Tibial nerve (tissue), 4 donors: ENCODE data around the gene PHF14. TPM values are rescaled to one million over a fixed set of nuclear protein-coding genes. Genes with fewer than 3 reads are reported as not detected.

Experiments used
- DNase-seq, 2 donors: peaks; one replicate each; pipeline ENCODE4 v3.0.0-alpha.2; 2019; ENCODE audit warnings: low spot score in 2 of 2
- H3K27ac ChIP-seq, 4 donors: fragments of 200-600 bp; sonication (generic) in 3 of 4; one replicate each; pipeline ENCODE4 v1.5.1; 2017 to 2019; ENCODE audit warnings: mild to moderate bottlenecking in 1 of 4
- H3K27me3 ChIP-seq, 2 donors: fragments of 200-600 bp; sonication (generic) in 1 of 2; one replicate each; pipeline versions ENCODE4 v1.5.1 to v1.6.0; 2017 to 2019
- H3K36me3 ChIP-seq, 3 donors: fragments of 200-600 bp; sonication (generic); one replicate each; pipeline ENCODE4 v1.5.1; 2018 to 2019
- H3K4me1 ChIP-seq, 4 donors: fragments of 200-600 bp; sonication (generic) in 3 of 4; one replicate each; pipeline ENCODE4 v1.5.1; 2017 to 2019
- H3K4me3 ChIP-seq, 4 donors: fragments of 200-600 bp; sonication (generic) in 3 of 4; one replicate each; pipeline ENCODE4 v1.5.1; 2017 to 2019; ENCODE audit warnings: mild to moderate bottlenecking in 1 of 4, moderate library complexity in 1 of 4
- H3K9me3 ChIP-seq, 4 donors: fragments of 200-600 bp; sonication (generic) in 3 of 4; one replicate each; pipeline ENCODE4 v1.5.1; 2017 to 2019
- EP300 ChIP-seq, 2 donors: sonication (generic); formaldehyde crosslinking; IDR thresholded peaks; one replicate each; pipeline ENCODE4 v1.6.1; 2017; ENCODE audit warnings: antibody characterized with exemption in 2 of 2, mild to moderate bottlenecking in 1 of 2
- POLR2A ChIP-seq, 2 donors: fragments of 450-650 bp; IDR thresholded peaks; one replicate each; pipeline ENCODE4 v1.6.1; 2017; ENCODE audit warnings: antibody characterized with exemption in 2 of 2, mild to moderate bottlenecking in 2 of 2, moderate library complexity in 2 of 2
- WGBS, 2 donors: methylation state at CpG; one replicate each; pipeline ENCODE4 v1.1.5; 2018; 5-methylcytosine and 5-hydroxymethylcytosine counted together
- total RNA-seq, 4 donors: library from RNA; depleted of rRNA; stranded (reverse); fragments of >200 nt; gene quantifications; one replicate each; pipeline ENCODE4 v1.1.0, GENCODE V29; 2016
- TF ChIP-seq, protein P1 (sequence below), 5 experiments: fragments of 200-600 bp in 3 of 5; fragments of 450-650 bp in 2 of 5; sonication (generic) in 3 of 5; IDR thresholded peaks; one replicate each; pipeline ENCODE4 v1.5.1; 2016 to 2019; ENCODE audit warnings: antibody characterized with exemption in 5 of 5, mild to moderate bottlenecking in 3 of 5, moderate library complexity in 2 of 5

PHF14 gene
- total RNA-seq, 4 donors from 2014 or later = 48.9 to 54.8 (median 51.5) TPM

- Histone ChIP-seq H3K27ac (peak overlapping the region in 2 of 4 donors; percentile 68 to 69), H3K4me1 (peaks cover 0 to 30% (median 2%) of the 10 kb centered on the region in 4 donors), H3K27me3 (no peaks in the 10 kb centered on the region), H3K36me3 (no peaks in the 10 kb centered on the region), H3K9me3 (no peaks in the 10 kb centered on the region), H3K4me3 (no peak overlapping the region)
- TF ChIP-seq POLR2A (IDR thresholded peaks at IDR 0.05) = no peak
- TF ChIP-seq, protein P1, sequence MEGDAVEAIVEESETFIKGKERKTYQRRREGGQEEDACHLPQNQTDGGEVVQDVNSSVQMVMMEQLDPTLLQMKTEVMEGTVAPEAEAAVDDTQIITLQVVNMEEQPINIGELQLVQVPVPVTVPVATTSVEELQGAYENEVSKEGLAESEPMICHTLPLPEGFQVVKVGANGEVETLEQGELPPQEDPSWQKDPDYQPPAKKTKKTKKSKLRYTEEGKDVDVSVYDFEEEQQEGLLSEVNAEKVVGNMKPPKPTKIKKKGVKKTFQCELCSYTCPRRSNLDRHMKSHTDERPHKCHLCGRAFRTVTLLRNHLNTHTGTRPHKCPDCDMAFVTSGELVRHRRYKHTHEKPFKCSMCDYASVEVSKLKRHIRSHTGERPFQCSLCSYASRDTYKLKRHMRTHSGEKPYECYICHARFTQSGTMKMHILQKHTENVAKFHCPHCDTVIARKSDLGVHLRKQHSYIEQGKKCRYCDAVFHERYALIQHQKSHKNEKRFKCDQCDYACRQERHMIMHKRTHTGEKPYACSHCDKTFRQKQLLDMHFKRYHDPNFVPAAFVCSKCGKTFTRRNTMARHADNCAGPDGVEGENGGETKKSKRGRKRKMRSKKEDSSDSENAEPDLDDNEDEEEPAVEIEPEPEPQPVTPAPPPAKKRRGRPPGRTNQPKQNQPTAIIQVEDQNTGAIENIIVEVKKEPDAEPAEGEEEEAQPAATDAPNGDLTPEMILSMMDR (IDR thresholded peaks at IDR 0.05) = no peak
- no peak for TF ChIP-seq EP300 (IDR thresholded peaks at IDR 0.05)
- no peak for DNase-seq
- 25 to 26% methylated on average over 1 of the region's 1 CpG for WGBS, 2 donors
Measured at GRCh38 chr7:11213266-11213665, 239.6 kb downstream of the PHF14 start.

DNA sequence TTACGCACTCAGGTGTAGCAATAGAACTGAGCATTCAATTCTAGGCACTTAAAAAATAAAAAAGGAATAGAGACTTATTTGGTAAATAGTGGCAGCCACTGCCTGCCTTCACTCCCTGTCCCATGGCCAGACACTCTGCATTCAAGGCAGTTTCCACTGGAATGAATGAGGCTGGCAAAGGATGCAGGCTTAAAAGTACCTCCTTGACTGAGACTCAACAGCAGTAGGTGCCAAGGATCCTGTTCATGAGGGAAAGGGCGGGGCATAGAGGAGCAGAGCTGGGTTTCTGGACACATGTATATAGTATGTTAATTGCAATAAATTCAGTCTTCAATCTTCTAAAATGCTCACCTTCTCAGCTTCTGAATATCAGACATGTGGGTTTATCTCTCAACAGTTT, 242.6 kb downstream of the PHF14 start:
- TF ChIP-seq POLR2A (IDR thresholded peaks at IDR 0.05) (no peak), EP300 (IDR thresholded peaks at IDR 0.05) (no peak)
- TF ChIP-seq, protein P1 (IDR thresholded peaks at IDR 0.05) = no peak
- no peaks in the 10 kb centered on the region for H3K27me3 ChIP-seq
- 94 to 96% methylated on average over 2 of the region's 2 CpGs for WGBS, 2 donors
- DNase-seq = no peak
- no peaks in the 10 kb centered on the region for H3K9me3 ChIP-seq
- H3K36me3 ChIP-seq = no peaks in the 10 kb centered on the region
- H3K4me1 ChIP-seq = peaks cover 0 to 34% (median 2%) of the 10 kb centered on the region in 4 donors
- no peak overlapping the region for H3K4me3 ChIP-seq
- H3K27ac ChIP-seq = no peak overlapping the region

DNA sequence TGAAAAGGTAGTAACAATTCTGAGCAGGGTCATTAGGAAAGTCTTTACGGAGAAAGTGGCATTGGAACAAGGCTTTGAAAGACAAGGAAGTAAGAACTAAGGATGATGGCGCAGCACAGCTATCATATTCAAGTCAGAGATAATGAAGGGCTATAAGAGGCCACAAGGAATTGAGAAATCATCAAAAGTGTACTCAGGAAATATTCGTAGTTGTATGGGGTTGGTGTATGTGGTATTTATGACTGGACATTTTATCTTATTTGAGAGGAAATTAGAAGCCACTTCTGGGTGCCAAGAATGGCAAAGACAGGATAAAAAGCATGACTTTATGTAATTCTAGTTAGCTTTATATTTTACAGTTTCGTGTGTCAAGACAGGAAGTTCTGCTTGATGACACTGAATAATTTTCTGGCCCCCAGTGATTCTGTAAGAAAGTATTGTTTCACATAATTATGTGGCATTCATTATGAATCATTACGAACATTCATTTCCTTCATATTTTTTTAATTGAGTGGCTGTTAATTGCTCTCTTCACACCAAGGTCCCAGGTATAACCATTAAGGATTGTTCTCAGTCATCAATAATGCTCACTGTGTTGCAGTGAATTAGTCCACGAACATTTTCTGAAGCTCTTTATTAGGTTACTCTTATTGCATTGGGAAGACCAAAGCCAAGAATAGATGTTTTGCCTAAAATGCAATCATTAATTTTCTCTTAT, 244.3 kb downstream of the PHF14 start:
- TF ChIP-seq POLR2A (IDR thresholded peaks at IDR 0.05) (no peak), EP300 (IDR thresholded peaks at IDR 0.05) (no peak)
- TF ChIP-seq, protein P1 (IDR thresholded peaks at IDR 0.05) = no peak
- Histone ChIP-seq H3K36me3 (no peaks in the 10 kb centered on the region), H3K27me3 (no peaks in the 10 kb centered on the region), H3K27ac (no peak overlapping the region), H3K4me1 (peaks cover 0 to 34% (median under 1%) of the 10 kb centered on the region in 4 donors), H3K9me3 (no peaks in the 10 kb centered on the region), H3K4me3 (no peak overlapping the region)
- WGBS, 2 donors = 82 to 84% methylated on average over 6 of the region's 6 CpGs
- no peak for DNase-seq
